Trophoblast cell (in vitro differentiated cells and primary cell): ENCODE results near the gene CD40.

Experiments
- DNase-seq, 2 donors: peaks; one replicate each; pipeline ENCODE4 v3.0.0-alpha.2; 2016
- H2AFZ ChIP-seq: 2 replicates; pipeline ENCODE4 v1.6.1; 2013; ENCODE audit warnings: low read length, moderate library complexity, mild to moderate bottlenecking; ENCODE audit not compliant: insufficient read depth, poor library complexity
- H2AK5ac ChIP-seq: 2 replicates; pipeline ENCODE4 v1.6.1; 2013; ENCODE audit warnings: mild to moderate bottlenecking, low read length
- H2BK120ac ChIP-seq: 2 replicates; pipeline ENCODE4 v1.6.1; 2013; ENCODE audit warnings: low read length, mild to moderate bottlenecking, moderate library complexity; ENCODE audit not compliant: insufficient read depth, poor library complexity
- H2BK12ac ChIP-seq: 2 replicates; pipeline ENCODE4 v1.6.1; 2013; ENCODE audit warnings: mild to moderate bottlenecking, low read length, moderate library complexity
- H2BK5ac ChIP-seq: 2 replicates; pipeline ENCODE4 v1.6.1; 2013; ENCODE audit warnings: low read length, low read depth, moderate library complexity, mild to moderate bottlenecking; ENCODE audit not compliant: poor library complexity
- H3K14ac ChIP-seq: 2 replicates; pipeline ENCODE4 v1.6.1; 2013; ENCODE audit warnings: mild to moderate bottlenecking, low read length
- H3K18ac ChIP-seq: 2 replicates; pipeline ENCODE4 v1.6.1; 2013; ENCODE audit warnings: mild to moderate bottlenecking, low read length
- H3K23ac ChIP-seq: 2 replicates; pipeline ENCODE4 v1.6.1; 2013; ENCODE audit warnings: low read length
- H3K27ac ChIP-seq: 2 replicates; pipeline ENCODE4 v1.5.1; 2013; ENCODE audit warnings: low read depth, mild to moderate bottlenecking, inconsistent platforms, low read length, moderate library complexity
- H3K27me3 ChIP-seq: 2 replicates; pipeline ENCODE4 v1.6.1; 2013; ENCODE audit warnings: inconsistent platforms, mild to moderate bottlenecking, low read length, moderate library complexity; ENCODE audit not compliant: insufficient read depth
- H3K36me3 ChIP-seq, 2 experiments: 1 replicate in 1 of 2; 2 replicates in 1 of 2; pipeline ENCODE4 v1.6.1; 2013; ENCODE audit warnings: low read length in 2 of 2, mild to moderate bottlenecking in 2 of 2, moderate library complexity in 1 of 2; ENCODE audit not compliant: insufficient read depth in 2 of 2, control insufficient read depth in 1 of 2
- H3K4ac ChIP-seq: 2 replicates; pipeline ENCODE4 v1.6.1; 2013; ENCODE audit warnings: low read depth, mild to moderate bottlenecking, low read length, moderate library complexity
- H3K4me1 ChIP-seq, 2 experiments: 1 replicate in 1 of 2; 2 replicates in 1 of 2; pipeline ENCODE4 v1.6.1; 2013; ENCODE audit warnings: low read length in 2 of 2, mild to moderate bottlenecking in 2 of 2, moderate library complexity in 1 of 2; ENCODE audit not compliant: insufficient read depth in 2 of 2, control insufficient read depth in 1 of 2
- H3K4me2 ChIP-seq: 2 replicates; pipeline ENCODE4 v1.6.1; 2013; ENCODE audit warnings: inconsistent platforms, mild to moderate bottlenecking, low read length, moderate library complexity
- H3K4me3 ChIP-seq: 2 replicates; pipeline ENCODE4 v1.5.1; 2013; ENCODE audit warnings: mild to moderate bottlenecking, low read depth, low read length, inconsistent platforms
- H3K79me1 ChIP-seq: one replicate; pipeline ENCODE4 v1.6.1; 2013; ENCODE audit warnings: low read length
- H3K79me2 ChIP-seq: 2 replicates; pipeline ENCODE4 v1.6.1; 2013; ENCODE audit warnings: low read length, mild to moderate bottlenecking; ENCODE audit not compliant: control insufficient read depth, insufficient read depth, poor library complexity
- H3K9ac ChIP-seq: 2 replicates; pipeline ENCODE4 v1.6.1; 2013; ENCODE audit warnings: mild to moderate bottlenecking, low read length
- H3K9me3 ChIP-seq: 2 replicates; pipeline ENCODE4 v1.6.1; 2013; ENCODE audit warnings: low read depth, mild to moderate bottlenecking, control low read depth, inconsistent platforms, low read length; ENCODE audit not compliant: insufficient read depth
- H4K12ac ChIP-seq: 2 replicates; pipeline ENCODE4 v1.6.1; 2013; ENCODE audit warnings: low read depth, mild to moderate bottlenecking, low read length, moderate library complexity
- H4K8ac ChIP-seq: 2 replicates; pipeline ENCODE4 v1.6.1; 2013; ENCODE audit warnings: low read depth, mild to moderate bottlenecking, low read length, moderate library complexity
- H4K91ac ChIP-seq: one replicate; pipeline ENCODE4 v1.6.1; 2013; ENCODE audit warnings: low read depth, mild to moderate bottlenecking, low read length, moderate library complexity
- WGBS: extraction: QIAGEN DNeasy Blood & Tissue Kit; methylation state at CpG from one replicate; pipeline ENCODE4 v1.1.7; 2013; ENCODE audit warnings: missing lambda C conversion rate; ENCODE audit not compliant: insufficient read length, insufficient coverage; ENCODE audit errors: extremely low coverage; 5-methylcytosine and 5-hydroxymethylcytosine counted together

CD40 gene

GRCh38 chr20:46171909-46172308 is 53.8 kb downstream of the CD40 start:
- Histone ChIP-seq H3K4me3 (no peak overlapping the region), H3K9ac (no peak overlapping the region), H4K91ac (no peak overlapping the region), H2BK12ac (no peak overlapping the region), H3K23ac (no peak overlapping the region), H3K14ac (no peak overlapping the region), H3K79me1 (no peaks in the 10 kb centered on the region), H3K4me2 (no peak overlapping the region), H2AK5ac (no peak overlapping the region), H4K8ac (no peak overlapping the region), H3K36me3 (no peaks in the 10 kb centered on the region), H2AFZ (no peak overlapping the region), H2BK5ac (no peak overlapping the region), H3K27ac (no peak overlapping the region), H2BK120ac (no peak overlapping the region), H3K4me1 (peaks cover 2 to 3% of the 10 kb centered on the region in 2 experiments), H3K9me3 (peaks cover 3% of the 10 kb centered on the region), H3K27me3 (peaks cover 11% of the 10 kb centered on the region), H3K79me2 (no peaks in the 10 kb centered on the region), H4K12ac (no peak overlapping the region), H3K4ac (no peak overlapping the region), H3K18ac (no peak overlapping the region)
- no CpG with 5 or more reads among the region's 5 CpGs for WGBS
- no peak for DNase-seq

DNA sequence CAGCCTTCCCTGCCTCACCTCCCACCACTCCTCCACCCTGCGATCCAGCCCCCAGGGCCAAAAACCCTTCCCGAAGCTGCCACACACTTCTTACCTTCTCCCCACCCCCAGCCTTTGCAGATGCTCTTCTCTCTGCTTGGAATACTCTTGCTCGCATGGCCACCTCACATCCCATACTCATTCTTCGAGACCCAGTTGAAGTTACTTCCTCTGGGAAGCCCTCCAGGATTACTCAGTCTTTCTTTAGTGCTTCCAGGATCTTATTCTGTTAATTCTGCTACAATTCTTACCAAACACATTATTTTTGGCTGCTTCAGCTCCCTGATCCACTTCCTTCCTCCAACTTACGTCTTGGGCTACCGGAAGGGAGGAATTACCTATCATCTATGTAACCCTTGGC is 54.3 kb downstream of the CD40 start:
- H3K23ac ChIP-seq: no peak overlapping the region
- no peak overlapping the region for H3K18ac ChIP-seq
- H3K4me2 ChIP-seq: no peak overlapping the region
- no peak overlapping the region for H3K9ac ChIP-seq
- H4K91ac ChIP-seq: no peak overlapping the region
- peaks cover 11% of the 10 kb centered on the region for H3K27me3 ChIP-seq
- H2BK12ac ChIP-seq: no peak overlapping the region
- H3K4me3 ChIP-seq: no peak overlapping the region
- no peak overlapping the region for H4K8ac ChIP-seq
- no peak overlapping the region for H2BK120ac ChIP-seq
- H3K36me3 ChIP-seq: no peaks in the 10 kb centered on the region
- H4K12ac ChIP-seq: no peak overlapping the region
- H3K27ac ChIP-seq: no peak overlapping the region
- WGBS: no CpG with 5 or more reads among the region's 6 CpGs
- no peak for DNase-seq
- no peaks in the 10 kb centered on the region for H3K79me2 ChIP-seq
- no peak overlapping the region for H2AFZ ChIP-seq
- H3K79me1 ChIP-seq: no peaks in the 10 kb centered on the region
- H3K4ac ChIP-seq: no peak overlapping the region
- H2AK5ac ChIP-seq: no peak overlapping the region
- peaks cover 3% of the 10 kb centered on the region for H3K9me3 ChIP-seq
- peaks cover 2 to 3% of the 10 kb centered on the region in 2 experiments for H3K4me1 ChIP-seq
- H3K14ac ChIP-seq: no peak overlapping the region
- no peak overlapping the region for H2BK5ac ChIP-seq

GRCh38 chr20:46172961-46173536 is 54.9 kb downstream of the CD40 start:
- Histone ChIP-seq H4K8ac (no peak overlapping the region), H3K4me3 (no peak overlapping the region), H2AK5ac (no peak overlapping the region), H3K36me3 (no peaks in the 10 kb centered on the region), H3K9me3 (peaks cover 3% of the 10 kb centered on the region), H3K4me1 (peaks cover 2 to 3% of the 10 kb centered on the region in 2 experiments), H2BK5ac (no peak overlapping the region), H3K4me2 (no peak overlapping the region), H3K14ac (no peak overlapping the region), H3K23ac (no peak overlapping the region), H4K12ac (no peak overlapping the region), H3K79me2 (no peaks in the 10 kb centered on the region), H4K91ac (no peak overlapping the region), H3K18ac (no peak overlapping the region), H3K9ac (no peak overlapping the region), H3K79me1 (no peaks in the 10 kb centered on the region), H2BK120ac (no peak overlapping the region), H3K27ac (no peak overlapping the region), H3K4ac (no peak overlapping the region), H3K27me3 (peaks cover 11% of the 10 kb centered on the region), H2AFZ (no peak overlapping the region), H2BK12ac (no peak overlapping the region)
- WGBS: no CpG with 5 or more reads among the region's 3 CpGs
- no peak for DNase-seq

- Histone ChIP-seq H3K27ac (no peak overlapping the region), H3K79me1 (no peaks in the 10 kb centered on the region), H4K91ac (no peak overlapping the region), H4K12ac (no peak overlapping the region), H3K4ac (no peak overlapping the region), H3K18ac (no peak overlapping the region), H3K14ac (no peak overlapping the region), H3K4me2 (no peak overlapping the region), H2BK120ac (no peak overlapping the region), H4K8ac (no peak overlapping the region), H2AK5ac (no peak overlapping the region), H2AFZ (no peak overlapping the region), H3K4me1 (peaks cover 2 to 3% of the 10 kb centered on the region in 2 experiments), H3K9me3 (peaks cover 3% of the 10 kb centered on the region), H2BK5ac (no peak overlapping the region), H3K36me3 (no peaks in the 10 kb centered on the region), H3K27me3 (peaks cover 11% of the 10 kb centered on the region), H3K4me3 (no peak overlapping the region), H3K79me2 (no peaks in the 10 kb centered on the region), H3K9ac (no peak overlapping the region), H2BK12ac (no peak overlapping the region), H3K23ac (no peak overlapping the region)
- WGBS: no CpG with 5 or more reads among the region's 25 CpGs
- DNase-seq: no peak
These were observed 55.7 kb downstream of the CD40 start for GRCh38 chr20:46173652-46174468.
